Esophagus muscularis mucosa (tissue), 3 donors: ENCODE measurements around the gene CC2D2A.

Experiments used
- CTCF ChIP-seq, 3 experiments: fragments of 200-600 bp in 2 of 3; fragments of 450-650 bp in 1 of 3; sonication (generic) in 2 of 3; IDR thresholded peaks; one replicate each; pipeline ENCODE4 v1.5.1; 2017 to 2019; ENCODE audit warnings: antibody characterized with exemption in 3 of 3, mild to moderate bottlenecking in 2 of 3, moderate library complexity in 1 of 3
- POLR2AphosphoS5 ChIP-seq, 2 donors: sonication (generic); formaldehyde crosslinking; IDR thresholded peaks; one replicate each; pipeline ENCODE4 v1.6.1; 2017; ENCODE audit warnings: antibody characterized with exemption in 2 of 2

DNA sequence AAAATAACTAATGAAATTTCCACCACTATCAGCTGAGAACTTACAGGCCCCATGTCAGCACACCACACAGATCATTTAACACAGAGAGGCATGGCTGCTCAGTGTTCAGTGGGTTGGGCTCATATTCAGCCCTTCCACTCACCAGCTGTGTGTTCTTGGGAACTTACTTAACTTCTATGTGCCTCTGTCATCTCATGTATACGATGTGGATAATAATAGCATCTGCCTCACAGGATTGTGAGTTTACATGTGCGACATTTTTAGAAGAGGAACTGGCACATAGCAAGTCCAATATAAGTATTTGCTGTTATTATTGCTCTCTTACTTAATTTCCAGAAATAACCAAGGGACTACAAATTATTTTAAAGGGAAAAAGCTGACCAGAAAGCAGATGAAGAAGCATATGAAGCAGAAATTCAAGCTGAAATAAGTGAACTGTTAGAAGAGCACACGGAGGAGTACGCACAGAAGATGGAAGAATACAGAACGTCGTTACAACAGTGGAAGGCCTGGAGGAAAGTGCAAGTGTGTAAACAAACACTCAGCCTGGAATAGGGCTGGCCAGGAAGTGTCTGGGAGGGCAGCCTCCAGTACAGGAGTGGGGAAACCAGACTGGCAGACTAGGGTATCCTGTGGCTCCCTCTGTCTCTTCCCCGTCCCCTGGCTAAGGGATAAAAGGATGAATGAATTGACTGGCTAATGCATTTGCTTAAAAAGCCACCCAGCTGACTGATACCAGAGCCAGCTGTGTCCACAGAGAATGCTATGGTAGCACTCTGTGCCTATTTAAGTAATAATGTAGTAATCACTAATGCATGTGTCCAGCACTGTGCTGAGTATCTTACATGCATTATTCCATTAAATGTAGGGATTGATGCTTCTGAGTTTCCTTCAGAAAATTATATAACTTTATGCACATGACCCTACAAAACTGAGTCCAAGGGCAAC lies 67.1 kb downstream of the CC2D2A start:
- TF ChIP-seq CTCF (IDR thresholded peaks at IDR 0.05) (no peak), POLR2AphosphoS5 (IDR thresholded peaks at IDR 0.05) (no peak)
